Body of pancreas (tissue), 4 donors: ENCODE data around the gene PHACTR3.

ENCODE experiments used
- CTCF ChIP-seq, 7 experiments: fragments of 450-650 bp in 4 of 7; fragments of 200-600 bp in 3 of 7; sonication (generic) in 3 of 7; IDR thresholded peaks; one replicate each; pipeline ENCODE4 v1.5.1; 2016 to 2019; ENCODE audit warnings: antibody characterized with exemption in 7 of 7
- POLR2A ChIP-seq, 3 donors: fragments of 450-650 bp; IDR thresholded peaks; one replicate each; pipeline ENCODE4 v1.6.1; 2016; ENCODE audit warnings: antibody characterized with exemption in 3 of 3, mild to moderate bottlenecking in 2 of 3

- TF ChIP-seq CTCF (IDR thresholded peaks at IDR 0.05) (no peak), POLR2A (IDR thresholded peaks at IDR 0.05) (no peak)
Observed at GRCh38 chr20:59765599-59766177, 161.3 kb downstream of the PHACTR3 start.
